ENCODE measurements around the gene DTWD1. TPM values are rescaled to one million over a fixed set of nuclear protein-coding genes. Genes with fewer than 3 reads are reported as not detected.
"Not testable (repeated sequence)": the region's sequence is repeated elsewhere in the genome, so short reads cannot be mapped to it uniquely, and the experiment has no call there.

The DTWD1 gene
- total and polyA plus RNA-seq, 2 of the 13 experiments (the other 11 are each of a cell fraction or from before 2014, with no cell fraction given): 12.7 to 18.3 TPM

DNA sequence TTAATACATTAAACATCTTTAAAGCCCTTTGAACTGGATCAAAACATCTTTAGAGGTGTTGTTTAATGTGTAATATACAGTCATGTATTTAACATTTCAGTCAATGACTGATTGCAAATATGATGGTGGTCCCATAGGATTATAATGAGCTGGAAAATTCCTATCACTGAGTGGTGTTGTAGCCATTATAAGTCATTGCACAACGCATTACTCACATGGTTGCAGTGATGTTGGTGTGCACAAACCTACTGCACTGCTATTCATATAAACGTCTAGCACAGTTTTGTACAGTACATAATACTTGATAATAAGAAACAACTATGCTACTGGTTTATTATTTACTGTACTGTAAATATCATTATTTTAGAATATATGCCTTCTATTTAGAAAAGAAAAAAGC is 75.6 kb downstream of the DTWD1 start (continued):
- no peak for TF ChIP-seq FOXP4 (CRISPR knock-in tag; IDR thresholded peaks at IDR 0.05)
- TF ChIP-seq, protein P1, sequence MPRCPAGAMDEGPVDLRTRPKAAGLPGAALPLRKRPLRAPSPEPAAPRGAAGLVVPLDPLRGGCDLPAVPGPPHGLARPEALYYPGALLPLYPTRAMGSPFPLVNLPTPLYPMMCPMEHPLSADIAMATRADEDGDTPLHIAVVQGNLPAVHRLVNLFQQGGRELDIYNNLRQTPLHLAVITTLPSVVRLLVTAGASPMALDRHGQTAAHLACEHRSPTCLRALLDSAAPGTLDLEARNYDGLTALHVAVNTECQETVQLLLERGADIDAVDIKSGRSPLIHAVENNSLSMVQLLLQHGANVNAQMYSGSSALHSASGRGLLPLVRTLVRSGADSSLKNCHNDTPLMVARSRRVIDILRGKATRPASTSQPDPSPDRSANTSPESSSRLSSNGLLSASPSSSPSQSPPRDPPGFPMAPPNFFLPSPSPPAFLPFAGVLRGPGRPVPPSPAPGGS (CRISPR knock-in tag; IDR thresholded peaks at IDR 0.05): no peak

GRCh38 chr15:49697121-49697520 is 76.3 kb downstream of the DTWD1 start:
- no TSS peak for BruUV-seq (replicated peaks)
- ATAC-seq: no peak

GRCh38 chr15:49702982-49703381 is 82.1 kb downstream of the DTWD1 start:
- H4K20me1 ChIP-seq (ENCODE audit: insufficient read depth, low read length); FAIRE-seq; intact Hi-C loops (cut with micrococcal nuclease; ENCODE audit: unreplicated experiment); H3K27ac ChIP-seq (ENCODE audit: extremely low read length, insufficient read depth, low read length); H3K9me3 ChIP-seq (ENCODE audit: low read length); CTCF ChIA-PET (ENCODE audit: low intra/inter-chr PET ratio, low total read pairs); ATAC-seq; H3K79me2 ChIP-seq (ENCODE audit: insufficient read depth, low read length); DNase-seq (ENCODE audit: low spot score); BruUV-seq (replicated peaks); H3K27me3 ChIP-seq (ENCODE audit: control insufficient read depth in 1 of 2, insufficient read depth in 2 of 2, low read length in 2 of 2); H3K36me3 ChIP-seq (replicated peaks in 1 of 2; ENCODE audit: control insufficient read depth in 1 of 2, insufficient read depth in 2 of 2, low read length in 2 of 2); POLR2A ChIA-PET; H3K4me2 ChIP-seq (ENCODE audit: low read depth, low read length); H2AFZ ChIP-seq (ENCODE audit: low read length); in situ Hi-C loops (cut with HindIII; ENCODE audit: extremely low pct_ligation_motif_present, low pct_unique_long_range_greater_than_20kb); H3K4me1 ChIP-seq (ENCODE audit: insufficient read depth, low read length); H3K9ac ChIP-seq (ENCODE audit: insufficient read depth, low read depth, low read length); H3K4me3 ChIP-seq (replicated peaks in 1 of 3; ENCODE audit: insufficient read depth in 1 of 3, low read depth in 2 of 3, low read length in 3 of 3): not testable (repeated sequence)
- WGBS (ENCODE audit: low lambda C conversion rate): 55% methylated on average over 12 of the region's 12 CpGs

More at GRCh38 chr15:49697121-49697520, 76.3 kb downstream of the DTWD1 start:
- FAIRE-seq: no peak
- Histone ChIP-seq H3K4me1 (ENCODE audit: insufficient read depth, low read length) (no peaks in the 10 kb centered on the region), H3K4me3 (replicated peaks in 1 of 3; ENCODE audit: insufficient read depth in 1 of 3, low read depth in 2 of 3, low read length in 3 of 3) (no peak overlapping the region), H3K36me3 (replicated peaks in 1 of 2; ENCODE audit: control insufficient read depth in 1 of 2, insufficient read depth in 2 of 2, low read length in 2 of 2) (no peaks in the 10 kb centered on the region), H2AFZ (ENCODE audit: low read length) (no peak overlapping the region), H3K9ac (ENCODE audit: insufficient read depth, low read depth, low read length) (no peak overlapping the region), H3K4me2 (ENCODE audit: low read depth, low read length) (no peak overlapping the region), H3K27me3 (ENCODE audit: control insufficient read depth in 1 of 2, insufficient read depth in 2 of 2, low read length in 2 of 2) (no peaks in the 10 kb centered on the region), H4K20me1 (ENCODE audit: insufficient read depth, low read length) (no peaks in the 10 kb centered on the region), H3K79me2 (ENCODE audit: insufficient read depth, low read length) (no peaks in the 10 kb centered on the region), H3K27ac (ENCODE audit: extremely low read length, insufficient read depth, low read length) (no peak overlapping the region), H3K9me3 (ENCODE audit: low read length) (no peaks in the 10 kb centered on the region)
- CTCF ChIA-PET (ENCODE audit: low intra/inter-chr PET ratio, low total read pairs): no interaction called here
- no peak for DNase-seq (ENCODE audit: low spot score)
- WGBS (ENCODE audit: low lambda C conversion rate): 0% methylated on average over 1 of the region's 1 CpG
- POLR2A ChIA-PET: no interaction called here
- in situ Hi-C loops (cut with HindIII; ENCODE audit: extremely low pct_ligation_motif_present, low pct_unique_long_range_greater_than_20kb): no loop called here
- intact Hi-C loops (cut with micrococcal nuclease; ENCODE audit: unreplicated experiment): no loop called here
- no peak for TF ChIP-seq SRY (CRISPR knock-in tag; IDR thresholded peaks at IDR 0.05)
- no peak for TF ChIP-seq TEF (CRISPR knock-in tag; IDR thresholded peaks at IDR 0.05)
- TF ChIP-seq ZNF484 (CRISPR knock-in tag; IDR thresholded peaks at IDR 0.05; ENCODE audit: borderline replicate concordance, low read depth): no peak
- TF ChIP-seq, protein P2, sequence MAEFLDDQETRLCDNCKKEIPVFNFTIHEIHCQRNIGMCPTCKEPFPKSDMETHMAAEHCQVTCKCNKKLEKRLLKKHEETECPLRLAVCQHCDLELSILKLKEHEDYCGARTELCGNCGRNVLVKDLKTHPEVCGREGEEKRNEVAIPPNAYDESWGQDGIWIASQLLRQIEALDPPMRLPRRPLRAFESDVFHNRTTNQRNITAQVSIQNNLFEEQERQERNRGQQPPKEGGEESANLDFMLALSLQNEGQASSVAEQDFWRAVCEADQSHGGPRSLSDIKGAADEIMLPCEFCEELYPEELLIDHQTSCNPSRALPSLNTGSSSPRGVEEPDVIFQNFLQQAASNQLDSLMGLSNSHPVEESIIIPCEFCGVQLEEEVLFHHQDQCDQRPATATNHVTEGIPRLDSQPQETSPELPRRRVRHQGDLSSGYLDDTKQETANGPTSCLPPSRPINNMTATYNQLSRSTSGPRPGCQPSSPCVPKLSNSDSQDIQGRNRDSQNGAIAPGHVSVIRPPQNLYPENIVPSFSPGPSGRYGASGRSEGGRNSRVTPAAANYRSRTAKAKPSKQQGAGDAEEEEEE (CRISPR knock-in tag; IDR thresholded peaks at IDR 0.05; ENCODE audit: borderline replicate concordance): no peak
- no peak for TF ChIP-seq KLF16 (CRISPR knock-in tag; IDR thresholded peaks at IDR 0.05)
- no peak for TF ChIP-seq SIN3A (IDR thresholded peaks at IDR 0.05; ENCODE audit: borderline replicate concordance, low read depth, low read length)
- TF ChIP-seq MED8 (CRISPR knock-in tag; IDR thresholded peaks at IDR 0.05; ENCODE audit: insufficient replicate concordance): no peak
- no peak for TF ChIP-seq ZNF251 (CRISPR knock-in tag; IDR thresholded peaks at IDR 0.05)
- TF ChIP-seq ELF4 (CRISPR knock-in tag; IDR thresholded peaks at IDR 0.05; ENCODE audit: borderline replicate concordance): no peak

Measured in HepG2 (cell line).